Aorta (tissue), 5 donors: ENCODE measurements around the gene TNN. TPM values are rescaled to one million over a fixed set of nuclear protein-coding genes. Genes with fewer than 3 reads are reported as not detected.

Experiments used
- ATAC-seq: fragments of 200-7000 bp; cut with Tn5 transposase; one replicate; pipeline ENCODE4 v1.9.1; 2022; ENCODE audit warnings: moderate library complexity; ENCODE audit not compliant: low FRiP score
- DNase-seq, 2 donors: peaks; one replicate each; pipeline ENCODE4 v3.0.0-alpha.2; 2020
- H3K27ac ChIP-seq, 2 donors: one replicate each; pipeline ENCODE4 v1.5.1; 2013; ENCODE audit warnings: low read length in 2 of 2, mild to moderate bottlenecking in 2 of 2, moderate library complexity in 2 of 2, control low read depth in 1 of 2, inconsistent platforms in 1 of 2, low read depth in 1 of 2
- H3K27me3 ChIP-seq, 2 donors: one replicate each; pipeline ENCODE4 v1.6.1; 2013; ENCODE audit warnings: control low read depth in 1 of 2, low read length in 1 of 2, mild to moderate bottlenecking in 1 of 2, moderate library complexity in 1 of 2; ENCODE audit not compliant: insufficient read depth in 2 of 2, control insufficient read depth in 1 of 2
- H3K36me3 ChIP-seq, 2 donors: one replicate each; pipeline ENCODE4 v1.6.1; 2013; ENCODE audit warnings: control low read depth in 1 of 2, low read length in 1 of 2, mild to moderate bottlenecking in 1 of 2; ENCODE audit not compliant: insufficient read depth in 2 of 2, control insufficient read depth in 1 of 2
- H3K4me1 ChIP-seq, 2 donors: one replicate each; pipeline ENCODE4 v1.6.1; 2013; ENCODE audit warnings: low read length in 2 of 2, control low read depth in 1 of 2, mild to moderate bottlenecking in 1 of 2, moderate library complexity in 1 of 2; ENCODE audit not compliant: insufficient read depth in 2 of 2, control insufficient read depth in 1 of 2
- H3K4me3 ChIP-seq, 2 donors: one replicate each; pipeline ENCODE4 v1.5.1; 2013; ENCODE audit warnings: low read length in 2 of 2, control low read depth in 1 of 2, mild to moderate bottlenecking in 1 of 2
- H3K9me3 ChIP-seq: one replicate; pipeline ENCODE4 v1.6.1; 2013; ENCODE audit warnings: mild to moderate bottlenecking, low read length; ENCODE audit not compliant: control insufficient read depth
- WGBS, 2 donors: extraction: QIAGEN DNeasy Blood & Tissue Kit; methylation state at CpG; one replicate each; pipeline ENCODE4 v1.1.7; 2013; 5-methylcytosine and 5-hydroxymethylcytosine counted together
- intact Hi-C, 2 donors: fragments of 100-400 bp; cut with DNase I; formaldehyde crosslinking; loops; one replicate each; pipeline versions ENCODE4 v1.14.2 to v1.15.0; 2022
- polyA plus RNA-seq, 2 donors: library from polyadenylated mRNA; stranded (reverse); fragments of 200-250 nt; gene quantifications; one replicate each; pipeline ENCODE4 v1.2.3, GENCODE V29; 2013
- total RNA-seq, 2 donors: library from RNA; stranded (reverse); fragmentation: NEBNext Ultra II Directional; extraction: Animal tissue kit (Norgen Biotek cat#: 25700); gene quantifications; one replicate each; pipeline ENCODE4 v1.2.1, GENCODE V29; 2021
- donor health status: healthy with polysubstance abuse.
- donor health status: Bipolar disorder and iron deficiency.
- donor health status: DM: no; HTN: no; CAD: no.
- donor health status: DM: no; HTN: no; CAD: no.
- donor health status: DM: yes; HTN: yes; CAD: no.

The TNN gene
- total and polyA plus RNA-seq, 4 donors, result 0.25 to 0.30 TPM; not detected in 2

GRCh38 chr1:175185903-175186302 is 118.3 kb downstream of the TNN start:
- 89 to 97% methylated on average over 1 of the region's 1 CpG for WGBS, 2 donors
- intact Hi-C loops, result no loop called here
- no peaks in the 10 kb centered on the region for H3K27me3 ChIP-seq
- ATAC-seq, result no peak
- H3K27ac ChIP-seq, result no peak overlapping the region
- no peaks in the 10 kb centered on the region for H3K4me1 ChIP-seq
- no peaks in the 10 kb centered on the region for H3K36me3 ChIP-seq
- no peaks in the 10 kb centered on the region for H3K9me3 ChIP-seq
- no peak for DNase-seq
- no peak overlapping the region for H3K4me3 ChIP-seq

- Histone ChIP-seq H3K4me1 (no peaks in the 10 kb centered on the region), H3K36me3 (no peaks in the 10 kb centered on the region), H3K27me3 (no peaks in the 10 kb centered on the region), H3K9me3 (no peaks in the 10 kb centered on the region), H3K4me3 (no peak overlapping the region), H3K27ac (no peak overlapping the region)
- intact Hi-C loops, result no loop called here
- ATAC-seq (no peak), DNase-seq (no peak)
- 59 to 65% methylated on average over 2 of the region's 2 CpGs for WGBS, 2 donors
Measured at GRCh38 chr1:175186433-175187160, 119.0 kb downstream of the TNN start.

GRCh38 chr1:175188936-175189335 is 121.3 kb downstream of the TNN start:
- H3K36me3 ChIP-seq, result no peaks in the 10 kb centered on the region
- H3K27ac ChIP-seq, result no peak overlapping the region
- intact Hi-C loops, result no loop called here
- no peaks in the 10 kb centered on the region for H3K4me1 ChIP-seq
- 77 to 80% methylated on average over 2 of the region's 2 CpGs for WGBS, 2 donors
- DNase-seq (peak in 1 of 2 donors; percentile 75), ATAC-seq (no peak)
- H3K4me3 ChIP-seq, result no peak overlapping the region
- H3K27me3 ChIP-seq, result no peaks in the 10 kb centered on the region
- no peaks in the 10 kb centered on the region for H3K9me3 ChIP-seq

- Histone ChIP-seq H3K4me3 (peak overlapping the region; percentile 70 to 87), H3K4me1 (no peaks in the 10 kb centered on the region), H3K27ac (no peak overlapping the region), H3K9me3 (no peaks in the 10 kb centered on the region), H3K27me3 (no peaks in the 10 kb centered on the region), H3K36me3 (no peaks in the 10 kb centered on the region)
- DNase-seq (no peak), ATAC-seq (no peak)
- WGBS, 2 donors, result 15 to 19% methylated on average over 7 of the region's 7 CpGs
- intact Hi-C loops, result loop anchor here in 1 of 2 donors (5.0 kb wide), 1 partner anchor 1016 kb away; the partner anchor contains the start of gene COP1
Measured at GRCh38 chr1:175191659-175192058, 124.0 kb downstream of the TNN start.

GRCh38 chr1:175192111-175192629 is 124.5 kb downstream of the TNN start:
- DNase-seq (peak; percentile 76 to 81), ATAC-seq (peak; percentile 49)
- intact Hi-C loops, result loop anchor here in 1 of 2 donors (5.0 kb wide), 1 partner anchor 1015 kb away; the partner anchor contains the start of gene COP1
- no peaks in the 10 kb centered on the region for H3K9me3 ChIP-seq
- H3K27me3 ChIP-seq, result no peaks in the 10 kb centered on the region
- H3K4me1 ChIP-seq, result no peaks in the 10 kb centered on the region
- H3K4me3 ChIP-seq, result peak overlapping the region; percentile 70 to 87
- H3K27ac ChIP-seq, result no peak overlapping the region
- no peaks in the 10 kb centered on the region for H3K36me3 ChIP-seq
- 0% methylated on average over 17 of the region's 17 CpGs for WGBS, 2 donors

GRCh38 chr1:175192630-175193526 is 125.2 kb downstream of the TNN start, which contains the start of gene KIAA0040:
Gene KIAA0040, minus strand, starts transcription at chr1:175192776. Its CDS starts 31,763 bp downstream, at chr1:175161013.
- DNase-seq (peak; percentile 81 to 89), ATAC-seq (peak; percentile 88)
- no peaks in the 10 kb centered on the region for H3K36me3 ChIP-seq
- H3K4me1 ChIP-seq, result no peaks in the 10 kb centered on the region
- no peaks in the 10 kb centered on the region for H3K27me3 ChIP-seq
- WGBS, 2 donors, result 6% methylated on average over 51 to 62 of the region's 62 CpGs
- H3K9me3 ChIP-seq, result no peaks in the 10 kb centered on the region
- peak within 1 kb of the TSS; percentile 70 to 87 for H3K4me3 ChIP-seq
- intact Hi-C loops, result loop anchor here in 1 of 2 donors (5.0 kb wide), 1 partner anchor 1014 kb away; the partner anchor contains the start of gene COP1
- H3K27ac ChIP-seq, result peak within 1 kb of the TSS; percentile 58 to 69

- intact Hi-C loops, result loop anchor here in 1 of 2 donors (5.0 kb wide), 1 partner anchor 1014 kb away; the partner anchor contains the start of gene COP1
- Histone ChIP-seq H3K9me3 (no peaks in the 10 kb centered on the region), H3K36me3 (no peaks in the 10 kb centered on the region), H3K4me3 (peak overlapping the region in 1 of 2 donors; percentile 87), H3K27me3 (no peaks in the 10 kb centered on the region), H3K4me1 (no peaks in the 10 kb centered on the region), H3K27ac (peak overlapping the region; percentile 58 to 69)
- 77 to 80% methylated on average over 4 of the region's 4 CpGs for WGBS, 2 donors
- DNase-seq (no peak), ATAC-seq (no peak)
Measured at GRCh38 chr1:175193527-175193910, 125.9 kb downstream of the TNN start.

- Histone ChIP-seq H3K27me3 (no peaks in the 10 kb centered on the region), H3K4me1 (peaks cover 0 to 5% of the 10 kb centered on the region in 2 donors), H3K36me3 (no peaks in the 10 kb centered on the region), H3K4me3 (no peak overlapping the region), H3K9me3 (no peaks in the 10 kb centered on the region), H3K27ac (no peak overlapping the region)
- DNase-seq (no peak), ATAC-seq (no peak)
- 0% methylated on average over 1 of the region's 1 CpG for WGBS, 2 donors
- intact Hi-C loops, result no loop called here
Measured at GRCh38 chr1:175195281-175195680, 127.6 kb downstream of the TNN start.
